Measurements from ENCODE around the gene CCDC185. TPM values are rescaled to one million over a fixed set of nuclear protein-coding genes. Genes with fewer than 3 reads are reported as not detected.

Gene CCDC185
- total and polyA plus RNA-seq, 2 experiments from 2014 or later: not detected

DNA sequence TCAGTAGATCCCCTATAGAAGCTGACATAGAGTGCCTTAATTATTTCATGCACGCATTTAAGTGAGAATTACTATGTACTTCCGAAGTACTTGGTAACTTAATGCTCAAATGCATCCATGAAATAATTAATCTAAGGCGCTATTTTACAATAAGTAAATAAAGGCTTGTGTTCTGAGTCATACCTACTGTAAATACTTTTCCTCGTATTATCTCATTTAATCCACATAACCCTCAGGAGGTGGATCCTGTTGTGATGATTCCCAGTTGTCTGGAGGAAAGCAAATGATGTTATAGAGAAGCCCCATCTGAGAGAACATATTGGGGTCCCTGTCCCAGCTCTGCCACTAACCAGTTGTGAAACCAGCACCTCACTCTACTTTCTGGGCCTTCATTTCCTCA is 45.6 kb upstream of the CCDC185 start:
- no peaks in the 10 kb centered on the region for H3K27me3 ChIP-seq
- H3K9me3 ChIP-seq (ENCODE audit: low read depth): no peaks in the 10 kb centered on the region
- no peaks in the 10 kb centered on the region for H3K36me3 ChIP-seq
- no peak for DNase-seq (ENCODE audit: low read depth in 1 of 2, low spot score in 1 of 2)
- H3K27ac ChIP-seq: peak overlapping the region; percentile 68
- TF ChIP-seq, protein P1, sequence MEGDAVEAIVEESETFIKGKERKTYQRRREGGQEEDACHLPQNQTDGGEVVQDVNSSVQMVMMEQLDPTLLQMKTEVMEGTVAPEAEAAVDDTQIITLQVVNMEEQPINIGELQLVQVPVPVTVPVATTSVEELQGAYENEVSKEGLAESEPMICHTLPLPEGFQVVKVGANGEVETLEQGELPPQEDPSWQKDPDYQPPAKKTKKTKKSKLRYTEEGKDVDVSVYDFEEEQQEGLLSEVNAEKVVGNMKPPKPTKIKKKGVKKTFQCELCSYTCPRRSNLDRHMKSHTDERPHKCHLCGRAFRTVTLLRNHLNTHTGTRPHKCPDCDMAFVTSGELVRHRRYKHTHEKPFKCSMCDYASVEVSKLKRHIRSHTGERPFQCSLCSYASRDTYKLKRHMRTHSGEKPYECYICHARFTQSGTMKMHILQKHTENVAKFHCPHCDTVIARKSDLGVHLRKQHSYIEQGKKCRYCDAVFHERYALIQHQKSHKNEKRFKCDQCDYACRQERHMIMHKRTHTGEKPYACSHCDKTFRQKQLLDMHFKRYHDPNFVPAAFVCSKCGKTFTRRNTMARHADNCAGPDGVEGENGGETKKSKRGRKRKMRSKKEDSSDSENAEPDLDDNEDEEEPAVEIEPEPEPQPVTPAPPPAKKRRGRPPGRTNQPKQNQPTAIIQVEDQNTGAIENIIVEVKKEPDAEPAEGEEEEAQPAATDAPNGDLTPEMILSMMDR (IDR thresholded peaks at IDR 0.05; ENCODE audit: low read depth, low read length): no peak
- H3K4me1 ChIP-seq (ENCODE audit: low read depth): peaks cover 43% of the 10 kb centered on the region
- H3K4me3 ChIP-seq: no peak overlapping the region

DNA sequence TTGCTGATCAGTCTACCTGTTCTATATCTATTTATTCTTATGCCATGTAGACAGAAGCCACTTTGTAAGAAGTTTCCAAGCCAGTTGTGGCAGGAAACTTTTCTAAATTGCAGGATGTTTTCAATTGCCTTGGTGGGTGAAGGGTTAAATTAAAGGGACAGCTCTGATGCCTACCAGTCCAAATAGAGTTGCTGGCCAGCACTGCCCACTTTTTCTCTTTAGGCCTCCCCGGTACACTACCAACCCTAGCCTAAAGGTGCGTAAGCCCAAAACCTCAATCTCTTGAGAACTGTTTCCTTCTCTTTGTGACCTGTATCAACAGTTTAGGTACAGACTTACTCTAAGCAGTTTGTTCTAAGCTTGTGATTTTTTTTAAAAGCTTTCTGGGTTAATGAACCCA is 44.8 kb upstream of the CCDC185 start:
- H3K36me3 ChIP-seq: no peaks in the 10 kb centered on the region
- no peak for DNase-seq (ENCODE audit: low read depth in 1 of 2, low spot score in 1 of 2)
- TF ChIP-seq, protein P1 (IDR thresholded peaks at IDR 0.05; ENCODE audit: low read depth, low read length): no peak
- H3K27ac ChIP-seq: no peak overlapping the region
- H3K4me1 ChIP-seq (ENCODE audit: low read depth): peaks cover 49% of the 10 kb centered on the region
- no peaks in the 10 kb centered on the region for H3K27me3 ChIP-seq
- no peaks in the 10 kb centered on the region for H3K9me3 ChIP-seq (ENCODE audit: low read depth)
- no peak overlapping the region for H3K4me3 ChIP-seq

DNA sequence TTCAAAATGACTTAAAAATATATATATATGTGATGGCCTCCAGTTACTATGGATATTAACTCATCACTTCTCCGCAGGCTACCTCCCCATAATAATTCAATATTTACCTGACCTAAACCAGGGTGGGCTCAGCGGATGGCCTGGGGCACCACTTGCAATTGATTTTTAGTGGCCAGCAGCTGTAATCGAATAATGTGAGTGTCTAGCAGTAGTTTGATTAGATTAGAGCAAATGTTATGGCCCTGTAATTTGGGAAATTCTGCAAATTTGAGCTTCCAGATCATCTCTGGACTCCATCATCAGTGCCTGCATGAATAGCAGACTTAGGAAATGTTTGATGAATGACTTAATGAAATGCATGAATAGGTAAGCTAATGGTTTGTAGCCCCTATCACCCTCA is 44.0 kb upstream of the CCDC185 start:
- TF ChIP-seq, protein P1 (IDR thresholded peaks at IDR 0.05; ENCODE audit: low read depth, low read length): no peak
- no peak for DNase-seq (ENCODE audit: low read depth in 1 of 2, low spot score in 1 of 2)
- Histone ChIP-seq H3K9me3 (ENCODE audit: low read depth) (no peaks in the 10 kb centered on the region), H3K27ac (no peak overlapping the region), H3K4me1 (ENCODE audit: low read depth) (peaks cover 42% of the 10 kb centered on the region), H3K36me3 (no peaks in the 10 kb centered on the region), H3K27me3 (no peaks in the 10 kb centered on the region), H3K4me3 (no peak overlapping the region)

DNA sequence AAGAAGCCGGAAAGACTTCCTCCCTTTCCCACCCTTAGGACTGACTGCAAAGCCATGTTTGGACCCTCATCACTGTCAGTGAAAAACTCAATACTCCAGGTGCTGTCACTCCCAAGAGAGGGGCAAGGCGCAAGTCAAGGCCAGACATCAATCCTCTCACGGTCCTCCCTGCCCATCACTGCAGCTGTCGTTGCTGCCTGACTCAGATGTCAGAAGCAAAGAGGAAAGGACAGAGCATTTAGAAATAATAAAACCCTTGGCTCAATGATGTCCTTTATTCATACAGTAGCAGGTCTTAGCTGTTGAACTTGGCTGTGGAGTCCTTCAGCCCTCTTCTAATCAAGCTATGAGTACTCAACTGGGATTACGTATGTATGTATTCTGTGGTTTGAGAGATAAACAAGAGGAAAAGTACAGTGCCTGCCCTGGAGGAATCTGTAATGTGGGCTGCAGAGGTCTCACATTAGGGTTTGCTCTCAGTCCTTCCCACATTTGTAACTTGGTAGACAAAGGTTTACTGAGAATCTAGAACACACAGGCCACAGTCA is 42.8 kb upstream of the CCDC185 start:
- Histone ChIP-seq H3K36me3 (no peaks in the 10 kb centered on the region), H3K27me3 (no peaks in the 10 kb centered on the region), H3K27ac (no peak overlapping the region), H3K9me3 (ENCODE audit: low read depth) (no peaks in the 10 kb centered on the region), H3K4me3 (no peak overlapping the region), H3K4me1 (ENCODE audit: low read depth) (peaks cover 34% of the 10 kb centered on the region)
- DNase-seq (ENCODE audit: low read depth in 1 of 2, low spot score in 1 of 2): peak in 1 of 2 donors; percentile 37
- TF ChIP-seq, protein P1 (IDR thresholded peaks at IDR 0.05; ENCODE audit: low read depth, low read length): no peak

DNA sequence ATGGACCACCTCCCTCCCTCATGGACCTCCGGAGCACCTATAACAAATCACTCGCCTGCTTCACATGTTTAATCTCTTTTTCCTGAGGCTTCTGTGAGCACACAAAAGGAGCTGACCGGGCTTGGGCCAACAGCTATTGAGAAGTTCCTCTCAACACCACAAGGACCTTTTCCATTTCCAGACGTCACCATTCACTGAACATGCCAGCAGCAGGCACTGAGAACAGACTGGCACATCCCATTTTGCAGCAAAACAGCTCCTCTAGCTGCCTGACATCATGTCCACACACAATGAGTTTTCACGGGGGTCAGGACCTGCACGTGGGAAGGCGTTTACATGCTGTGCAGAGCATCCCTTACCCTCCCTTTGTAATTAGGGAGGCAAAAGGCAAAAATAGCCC is 40.3 kb upstream of the CCDC185 start:
- TF ChIP-seq, protein P1 (IDR thresholded peaks at IDR 0.05; ENCODE audit: low read depth, low read length): no peak
- H3K36me3 ChIP-seq: no peaks in the 10 kb centered on the region
- no peak for DNase-seq (ENCODE audit: low read depth in 1 of 2, low spot score in 1 of 2)
- no peak overlapping the region for H3K27ac ChIP-seq
- no peaks in the 10 kb centered on the region for H3K27me3 ChIP-seq
- no peak overlapping the region for H3K4me3 ChIP-seq
- no peaks in the 10 kb centered on the region for H3K9me3 ChIP-seq (ENCODE audit: low read depth)
- H3K4me1 ChIP-seq (ENCODE audit: low read depth): peaks cover 14% of the 10 kb centered on the region

All from cardiac muscle cell (in vitro differentiated cells and primary cell).